ENCODE results near the gene CXADR. TPM values are rescaled to one million over a fixed set of nuclear protein-coding genes. Genes with fewer than 3 reads are reported as not detected.

The CXADR gene
- total RNA-seq, 3 donors from 2014 or later (not counting 1 experiment from before 2014, with no cell fraction given), result 0.10 TPM; not detected in 2

GRCh38 chr21:17524635-17525034 lies 11.8 kb downstream of the CXADR start:
- no peak for DNase-seq
- no peak for TF ChIP-seq CTCF (IDR thresholded peaks at IDR 0.05)
- Mint-ChIP-seq H3K4me3 (no peak overlapping the region), H3K27ac (no peak overlapping the region), H3K36me3 (no peaks in the 10 kb centered on the region), H3K27me3 (ENCODE audit: low read depth in 2 of 2) (peaks cover 0 to 9% of the 10 kb centered on the region in 2 donors), H3K4me1 (no peaks in the 10 kb centered on the region), H3K9me3 (no peaks in the 10 kb centered on the region)
- Histone ChIP-seq H3K36me3 (ENCODE audit: control insufficient read depth, insufficient read depth, low read length) (no peaks in the 10 kb centered on the region), H3K4me3 (ENCODE audit: low read length) (no peak overlapping the region), H3K27ac (ENCODE audit: low read length) (no peak overlapping the region), H3K27me3 (ENCODE audit: control insufficient read depth, insufficient read depth, low read length) (no peaks in the 10 kb centered on the region), H3K4me1 (ENCODE audit: control insufficient read depth, insufficient read depth, low read length) (no peaks in the 10 kb centered on the region), H3K9me3 (ENCODE audit: control insufficient read depth, insufficient read depth, low read length) (no peaks in the 10 kb centered on the region)
- WGBS (ENCODE audit: insufficient coverage), result 95% methylated on average over 6 of the region's 6 CpGs
- ATAC-seq, result no peak
- intact Hi-C loops (cut with micrococcal nuclease), result no loop called here

- H3K27me3 Mint-ChIP-seq (ENCODE audit: low read depth in 2 of 2), result peaks cover 0 to 6% of the 10 kb centered on the region in 2 donors
- H3K36me3 Mint-ChIP-seq, result no peaks in the 10 kb centered on the region
- WGBS (ENCODE audit: insufficient coverage), result 89% methylated on average over 3 of the region's 3 CpGs
- no peaks in the 10 kb centered on the region for H3K9me3 Mint-ChIP-seq
- DNase-seq, result no peak
- Histone ChIP-seq H3K27me3 (ENCODE audit: control insufficient read depth, insufficient read depth, low read length) (no peaks in the 10 kb centered on the region), H3K4me1 (ENCODE audit: control insufficient read depth, insufficient read depth, low read length) (no peaks in the 10 kb centered on the region), H3K36me3 (ENCODE audit: control insufficient read depth, insufficient read depth, low read length) (no peaks in the 10 kb centered on the region), H3K9me3 (ENCODE audit: control insufficient read depth, insufficient read depth, low read length) (no peaks in the 10 kb centered on the region), H3K27ac (ENCODE audit: low read length) (no peak overlapping the region), H3K4me3 (ENCODE audit: low read length) (no peak overlapping the region)
- intact Hi-C loops (cut with micrococcal nuclease), result no loop called here
- ATAC-seq, result no peak
- H3K4me3 Mint-ChIP-seq, result no peak overlapping the region
- H3K27ac Mint-ChIP-seq, result no peak overlapping the region
- H3K4me1 Mint-ChIP-seq, result no peaks in the 10 kb centered on the region
- TF ChIP-seq CTCF (IDR thresholded peaks at IDR 0.05), result no peak
Observed at GRCh38 chr21:17526776-17527175, 13.9 kb downstream of the CXADR start.

GRCh38 chr21:17527240-17527639 lies 14.4 kb downstream of the CXADR start:
- Histone ChIP-seq H3K27ac (ENCODE audit: low read length) (no peak overlapping the region), H3K4me3 (ENCODE audit: low read length) (no peak overlapping the region), H3K4me1 (ENCODE audit: control insufficient read depth, insufficient read depth, low read length) (no peaks in the 10 kb centered on the region), H3K27me3 (ENCODE audit: control insufficient read depth, insufficient read depth, low read length) (no peaks in the 10 kb centered on the region), H3K36me3 (ENCODE audit: control insufficient read depth, insufficient read depth, low read length) (no peaks in the 10 kb centered on the region), H3K9me3 (ENCODE audit: control insufficient read depth, insufficient read depth, low read length) (no peaks in the 10 kb centered on the region)
- Mint-ChIP-seq H3K36me3 (no peaks in the 10 kb centered on the region), H3K4me1 (no peaks in the 10 kb centered on the region), H3K27ac (no peak overlapping the region), H3K27me3 (ENCODE audit: low read depth in 2 of 2) (peaks cover 0 to 6% of the 10 kb centered on the region in 2 donors), H3K4me3 (no peak overlapping the region), H3K9me3 (no peaks in the 10 kb centered on the region)
- no peak for TF ChIP-seq CTCF (IDR thresholded peaks at IDR 0.05)
- DNase-seq, result no peak
- no peak for ATAC-seq
- intact Hi-C loops (cut with micrococcal nuclease), result no loop called here
- 86% methylated on average over 1 of the region's 2 CpGs for WGBS (ENCODE audit: insufficient coverage)

GRCh38 chr21:17527711-17528110 lies 14.9 kb downstream of the CXADR start:
- WGBS (ENCODE audit: insufficient coverage), result 78% methylated on average over 5 of the region's 5 CpGs
- no peaks in the 10 kb centered on the region for H3K9me3 ChIP-seq (ENCODE audit: control insufficient read depth, insufficient read depth, low read length)
- no peaks in the 10 kb centered on the region for H3K36me3 ChIP-seq (ENCODE audit: control insufficient read depth, insufficient read depth, low read length)
- DNase-seq (no peak), ATAC-seq (no peak)
- no peak overlapping the region for H3K4me3 ChIP-seq (ENCODE audit: low read length)
- H3K27me3 ChIP-seq (ENCODE audit: control insufficient read depth, insufficient read depth, low read length), result no peaks in the 10 kb centered on the region
- H3K27ac ChIP-seq (ENCODE audit: low read length), result no peak overlapping the region
- no peaks in the 10 kb centered on the region for H3K4me1 ChIP-seq (ENCODE audit: control insufficient read depth, insufficient read depth, low read length)
- intact Hi-C loops (cut with micrococcal nuclease), result no loop called here
- no peak overlapping the region for H3K27ac Mint-ChIP-seq
- no peaks in the 10 kb centered on the region for H3K9me3 Mint-ChIP-seq
- no peaks in the 10 kb centered on the region for H3K4me1 Mint-ChIP-seq
- H3K36me3 Mint-ChIP-seq, result no peaks in the 10 kb centered on the region
- peaks cover 0 to 6% of the 10 kb centered on the region in 2 donors for H3K27me3 Mint-ChIP-seq (ENCODE audit: low read depth in 2 of 2)
- H3K4me3 Mint-ChIP-seq, result no peak overlapping the region
- TF ChIP-seq CTCF (IDR thresholded peaks at IDR 0.05), result no peak
